ENCODE results near the gene DGKE.

The DGKE gene

GRCh38 chr17:56847106-56847505 is 13.2 kb downstream of the DGKE start:
- H3K27ac ChIP-seq = no peak overlapping the region
- TF ChIP-seq ZFX (IDR thresholded peaks at IDR 0.05; ENCODE audit: borderline replicate concordance) (no peak), CTCF (IDR thresholded peaks at IDR 0.05) (no peak)

GRCh38 chr17:56849131-56849530 is 15.2 kb downstream of the DGKE start:
- TF ChIP-seq ZFX (IDR thresholded peaks at IDR 0.05; ENCODE audit: borderline replicate concordance) = no peak
- TF ChIP-seq CTCF (IDR thresholded peaks at IDR 0.05) = no peak
- no peak overlapping the region for H3K27ac ChIP-seq

GRCh38 chr17:56850591-56850990 is 16.6 kb downstream of the DGKE start:
- no peak overlapping the region for H3K27ac ChIP-seq
- TF ChIP-seq CTCF (IDR thresholded peaks at IDR 0.05) (no peak), ZFX (IDR thresholded peaks at IDR 0.05; ENCODE audit: borderline replicate concordance) (no peak)

GRCh38 chr17:56851008-56851407 is 17.1 kb downstream of the DGKE start:
- TF ChIP-seq CTCF (IDR thresholded peaks at IDR 0.05) (no peak), ZFX (IDR thresholded peaks at IDR 0.05; ENCODE audit: borderline replicate concordance) (no peak)
- no peak overlapping the region for H3K27ac ChIP-seq

- TF ChIP-seq CTCF (IDR thresholded peaks at IDR 0.05) (no peak), ZFX (IDR thresholded peaks at IDR 0.05; ENCODE audit: borderline replicate concordance) (no peak)
- no peak overlapping the region for H3K27ac ChIP-seq
Observed at GRCh38 chr17:56861899-56862298, 27.9 kb downstream of the DGKE start.

GRCh38 chr17:56863974-56864373 is 30.0 kb downstream of the DGKE start:
- TF ChIP-seq CTCF (IDR thresholded peaks at IDR 0.05) (no peak), ZFX (IDR thresholded peaks at IDR 0.05; ENCODE audit: borderline replicate concordance) (no peak)
- no peak overlapping the region for H3K27ac ChIP-seq

GRCh38 chr17:56866076-56866475 is 32.1 kb downstream of the DGKE start:
- TF ChIP-seq CTCF (IDR thresholded peaks at IDR 0.05) (no peak), ZFX (IDR thresholded peaks at IDR 0.05; ENCODE audit: borderline replicate concordance) (no peak)
- H3K27ac ChIP-seq = no peak overlapping the region

Measured in 22Rv1 (cell line).